Stomach (tissue), 4 donors: ENCODE data around the gene OLFML3.

Experiments used
- CTCF ChIP-seq, 7 experiments: fragments of 450-650 bp in 4 of 7; fragments of 200-600 bp in 3 of 7; sonication (generic) in 3 of 7; IDR thresholded peaks; one replicate each; pipeline ENCODE4 v1.5.1; 2016 to 2019; ENCODE audit warnings: antibody characterized with exemption in 7 of 7, control low read depth in 2 of 7, mild to moderate bottlenecking in 1 of 7
- POLR2A ChIP-seq, 4 donors: fragments of 450-650 bp; IDR thresholded peaks; one replicate each; pipeline ENCODE4 v1.6.1; 2016; ENCODE audit warnings: antibody characterized with exemption in 4 of 4, control low read depth in 2 of 4, mild to moderate bottlenecking in 1 of 4, moderate library complexity in 1 of 4
- POLR2AphosphoS5 ChIP-seq, 3 donors: sonication (generic); formaldehyde crosslinking; IDR thresholded peaks; one replicate each; pipeline ENCODE4 v1.6.1; 2016; ENCODE audit warnings: antibody characterized with exemption in 3 of 3

DNA sequence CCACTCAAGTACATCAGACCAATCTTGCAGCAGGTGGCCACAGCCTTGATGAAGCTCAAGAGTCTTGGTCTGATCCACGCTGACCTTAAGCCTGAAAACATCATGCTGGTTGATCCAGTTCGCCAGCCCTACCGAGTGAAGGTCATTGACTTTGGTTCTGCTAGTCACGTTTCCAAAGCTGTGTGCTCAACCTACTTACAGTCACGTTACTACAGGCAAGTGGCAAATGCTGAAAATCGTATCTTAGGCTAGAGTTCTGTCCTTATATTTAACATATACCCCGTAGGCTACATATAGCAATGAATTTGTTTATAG is 38.1 kb upstream of the OLFML3 start:
- TF ChIP-seq POLR2A (IDR thresholded peaks at IDR 0.05) (no peak), POLR2AphosphoS5 (IDR thresholded peaks at IDR 0.05) (no peak), CTCF (IDR thresholded peaks at IDR 0.05) (no peak)
